Measurements from ENCODE around the gene ZNF684.

ZNF684 gene

GRCh38 chr1:40575336-40575735, 43.9 kb downstream of the ZNF684 start:
- no peak for DNase-seq

DNA sequence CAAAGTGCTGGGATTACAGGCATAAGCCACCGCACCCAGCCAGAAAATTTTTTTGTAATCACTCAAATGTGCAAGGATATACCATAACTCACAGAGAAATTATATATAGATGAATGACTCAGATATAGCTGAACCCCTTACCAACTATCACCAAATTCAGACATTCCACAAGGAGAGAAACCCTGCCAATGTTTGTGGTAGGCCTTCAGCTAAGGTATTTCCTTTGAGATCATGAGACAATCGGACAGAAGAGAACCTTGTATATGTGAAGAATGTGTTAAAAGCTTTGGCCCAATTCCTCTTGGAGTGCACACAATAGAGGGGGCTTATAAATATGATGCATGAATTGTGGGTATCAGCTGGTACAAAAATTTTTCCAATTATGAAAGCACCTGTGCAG, 50.7 kb downstream of the ZNF684 start:
- peak; percentile 86 for DNase-seq

- DNase-seq = no peak
Observed at GRCh38 chr1:40583980-40584379, 52.5 kb downstream of the ZNF684 start.

GRCh38 chr1:40588586-40588985, 57.1 kb downstream of the ZNF684 start:
- no peak for DNase-seq

GRCh38 chr1:40592107-40592803, 60.8 kb downstream of the ZNF684 start:
- DNase-seq = peak; percentile 21

GRCh38 chr1:40593449-40594186, 62.2 kb downstream of the ZNF684 start:
- no peak for DNase-seq

- no peak for DNase-seq
Observed at GRCh38 chr1:40594187-40594531, 62.7 kb downstream of the ZNF684 start.

- no peak for DNase-seq
Observed at GRCh38 chr1:40595623-40596022, 64.2 kb downstream of the ZNF684 start.
